ENCODE data around the gene PRKCH. TPM values are rescaled to one million over a fixed set of nuclear protein-coding genes. Genes with fewer than 3 reads are reported as not detected.

The PRKCH gene
- total RNA-seq, 1 donor from 2014 or later = 19.1 TPM

GRCh38 chr14:61296719-61297502 is 24.5 kb upstream of the PRKCH start:
- H3K4me3 Mint-ChIP-seq = no peak overlapping the region
- no peak for DNase-seq (ENCODE audit: extremely low spot score, unreplicated experiment)
- peak; percentile 82 for TF ChIP-seq CTCF (conservative IDR thresholded peaks at IDR 0.05)
- no peak overlapping the region for H3K27ac Mint-ChIP-seq
- no peaks in the 10 kb centered on the region for H3K9me3 Mint-ChIP-seq
- H3K4me1 Mint-ChIP-seq (ENCODE audit: unreplicated experiment) = no peaks in the 10 kb centered on the region
- H3K36me3 Mint-ChIP-seq = no peaks in the 10 kb centered on the region
- no peaks in the 10 kb centered on the region for H3K27me3 Mint-ChIP-seq

- H3K27ac Mint-ChIP-seq = no peak overlapping the region
- no peak for TF ChIP-seq CTCF (conservative IDR thresholded peaks at IDR 0.05)
- no peaks in the 10 kb centered on the region for H3K4me1 Mint-ChIP-seq (ENCODE audit: unreplicated experiment)
- H3K36me3 Mint-ChIP-seq = no peaks in the 10 kb centered on the region
- H3K9me3 Mint-ChIP-seq = no peaks in the 10 kb centered on the region
- no peaks in the 10 kb centered on the region for H3K27me3 Mint-ChIP-seq
- no peak for DNase-seq (ENCODE audit: extremely low spot score, unreplicated experiment)
- no peak overlapping the region for H3K4me3 Mint-ChIP-seq
Measured at GRCh38 chr14:61297581-61297980, 23.8 kb upstream of the PRKCH start.

GRCh38 chr14:61298824-61299223 is 22.6 kb upstream of the PRKCH start:
- Mint-ChIP-seq H3K4me1 (ENCODE audit: unreplicated experiment) (no peaks in the 10 kb centered on the region), H3K27ac (no peak overlapping the region), H3K36me3 (no peaks in the 10 kb centered on the region), H3K27me3 (no peaks in the 10 kb centered on the region), H3K9me3 (no peaks in the 10 kb centered on the region), H3K4me3 (no peak overlapping the region)
- DNase-seq (ENCODE audit: extremely low spot score, unreplicated experiment) = no peak
- no peak for TF ChIP-seq CTCF (conservative IDR thresholded peaks at IDR 0.05)

GRCh38 chr14:61300209-61300608 is 21.2 kb upstream of the PRKCH start:
- H3K4me1 Mint-ChIP-seq (ENCODE audit: unreplicated experiment) = no peaks in the 10 kb centered on the region
- H3K27me3 Mint-ChIP-seq = no peaks in the 10 kb centered on the region
- TF ChIP-seq CTCF (conservative IDR thresholded peaks at IDR 0.05) = no peak
- DNase-seq (ENCODE audit: extremely low spot score, unreplicated experiment) = no peak
- no peaks in the 10 kb centered on the region for H3K36me3 Mint-ChIP-seq
- no peaks in the 10 kb centered on the region for H3K9me3 Mint-ChIP-seq
- no peak overlapping the region for H3K4me3 Mint-ChIP-seq
- no peak overlapping the region for H3K27ac Mint-ChIP-seq

- Mint-ChIP-seq H3K27me3 (no peaks in the 10 kb centered on the region), H3K36me3 (no peaks in the 10 kb centered on the region), H3K4me3 (no peak overlapping the region), H3K9me3 (no peaks in the 10 kb centered on the region), H3K4me1 (ENCODE audit: unreplicated experiment) (no peaks in the 10 kb centered on the region), H3K27ac (no peak overlapping the region)
- TF ChIP-seq CTCF (conservative IDR thresholded peaks at IDR 0.05) = no peak
- no peak for DNase-seq (ENCODE audit: extremely low spot score, unreplicated experiment)
Measured at GRCh38 chr14:61300754-61301153, 20.6 kb upstream of the PRKCH start.

Data from type B pancreatic cell (in vitro differentiated cells).